HG03558 (cell line): ENCODE results near the gene ADPRHL1.

Experiments
- ATAC-seq: cut with Tn5 transposase; IDR thresholded peaks from one replicate; pipeline ENCODE4 v1.9.1; 2021; ENCODE audit warnings: moderate number of reproducible peaks; ENCODE audit not compliant: unreplicated experiment; ENCODE audit errors: extremely low read depth

ADPRHL1 gene

GRCh38 chr13:113420232-113420631, 33.1 kb downstream of the ADPRHL1 start:
- ATAC-seq = no peak

DNA sequence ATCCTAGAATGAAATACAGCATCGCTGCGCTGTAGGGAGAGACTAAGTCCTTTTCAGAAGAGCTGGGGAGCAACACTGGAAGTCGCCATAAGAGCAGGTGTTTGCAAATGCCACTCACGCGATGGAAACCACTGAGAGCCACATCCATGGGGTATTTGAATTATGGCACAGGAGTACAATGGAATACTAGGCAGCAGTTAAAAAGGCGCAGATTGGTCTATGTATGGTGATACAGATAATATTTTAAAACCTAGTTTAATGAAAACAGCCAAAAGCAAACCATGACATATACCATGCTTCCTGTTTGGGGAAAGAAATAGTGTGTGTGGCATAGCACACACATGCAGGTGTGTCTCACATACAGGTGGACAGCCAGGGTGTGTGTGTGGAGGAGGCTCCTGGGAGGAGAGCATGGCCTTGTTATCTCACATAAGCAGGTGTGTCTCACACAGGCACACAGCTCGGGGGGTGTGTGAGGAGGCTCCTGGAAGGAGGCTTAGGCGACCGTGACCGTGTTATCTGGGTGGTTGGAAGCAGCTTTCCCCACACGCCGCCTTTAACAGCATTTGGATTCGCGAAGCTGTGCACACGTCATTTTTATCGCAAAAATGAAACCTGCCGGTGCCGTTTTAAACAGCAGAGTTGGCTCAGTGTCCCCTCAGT, 33.6 kb downstream of the ADPRHL1 start:
- no peak for ATAC-seq

GRCh38 chr13:113418722-113419049, 34.6 kb downstream of the ADPRHL1 start:
- ATAC-seq = no peak

GRCh38 chr13:113417836-113418721, 35.2 kb downstream of the ADPRHL1 start:
- ATAC-seq = no peak

DNA sequence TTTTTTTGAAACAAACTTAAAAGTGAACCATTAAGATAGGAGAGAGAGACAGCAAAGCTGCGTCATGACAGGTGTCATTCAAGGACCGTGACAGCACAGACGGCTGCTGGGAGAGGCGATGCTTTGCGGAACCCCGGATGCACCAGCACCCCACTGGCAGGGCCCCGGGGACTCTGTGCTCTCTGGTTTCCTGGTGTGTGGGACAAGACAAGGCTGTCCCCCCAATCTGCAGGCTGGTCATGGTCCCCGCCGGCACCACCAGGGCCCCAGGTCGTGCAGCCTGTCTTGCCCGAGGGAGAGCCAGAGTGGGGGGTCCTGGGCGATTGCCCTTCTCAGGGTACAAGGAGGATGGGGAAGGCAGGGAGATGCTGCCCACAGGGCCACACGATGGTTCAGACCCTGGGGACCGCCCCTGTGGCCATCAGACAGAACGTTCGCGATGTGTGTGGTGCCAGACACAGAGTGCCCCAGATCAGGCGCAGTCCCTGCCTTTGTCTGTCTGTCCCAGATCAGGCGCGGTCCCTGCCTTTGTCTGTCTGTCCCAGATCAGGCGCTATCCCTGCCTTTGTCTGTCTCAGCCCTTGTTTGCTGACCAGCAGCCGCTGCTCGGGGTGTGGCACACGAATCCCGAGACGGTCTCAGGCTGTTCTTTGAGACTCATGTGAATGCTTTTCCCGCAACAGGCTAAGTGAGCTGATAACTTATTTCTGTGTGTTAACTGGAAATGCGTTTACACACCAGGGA, 36.1 kb downstream of the ADPRHL1 start:
- ATAC-seq = no peak

DNA sequence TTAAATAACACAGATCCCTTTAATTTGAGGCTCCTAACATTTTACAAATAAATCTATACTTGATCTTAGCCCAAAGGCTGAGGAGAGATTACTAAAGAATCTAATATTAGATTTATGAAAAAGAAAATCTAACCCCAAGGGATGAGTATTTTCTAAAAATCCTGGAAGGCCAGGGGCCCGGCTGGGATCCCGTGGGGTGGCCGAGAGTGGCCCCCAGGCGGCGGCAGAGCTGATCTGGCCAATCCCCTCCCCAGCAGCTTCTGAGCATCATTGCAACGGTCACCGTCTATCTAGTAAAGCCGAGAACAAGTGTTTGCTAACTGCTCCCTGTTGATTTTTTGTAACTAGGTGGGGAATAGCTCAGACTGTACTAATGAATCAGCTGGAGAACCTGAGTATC, 37.5 kb downstream of the ADPRHL1 start:
- no peak for ATAC-seq

DNA sequence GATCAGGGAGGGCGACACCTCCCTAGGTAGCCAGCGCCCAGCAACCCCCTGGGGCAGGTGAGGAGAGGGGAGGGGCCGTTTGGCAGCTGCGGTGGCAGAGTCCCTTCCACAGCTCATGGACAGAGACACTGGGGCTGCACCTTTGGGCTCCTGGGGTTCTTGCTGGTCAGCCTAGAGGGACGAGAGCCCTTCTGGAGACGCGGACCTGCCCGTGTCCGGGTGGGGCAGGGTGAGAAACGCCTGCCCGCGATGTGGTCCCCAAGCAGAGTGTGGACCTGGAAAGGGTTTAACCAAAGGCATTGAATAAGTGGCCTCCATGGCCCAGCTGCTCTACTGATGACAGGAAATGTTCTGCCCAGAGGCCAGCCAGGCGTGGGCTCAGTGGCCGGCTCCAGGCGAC, 38.3 kb downstream of the ADPRHL1 start:
- no peak for ATAC-seq

- ATAC-seq = no peak
These were observed 39.0 kb downstream of the ADPRHL1 start for GRCh38 chr13:113414335-113414734.

DNA sequence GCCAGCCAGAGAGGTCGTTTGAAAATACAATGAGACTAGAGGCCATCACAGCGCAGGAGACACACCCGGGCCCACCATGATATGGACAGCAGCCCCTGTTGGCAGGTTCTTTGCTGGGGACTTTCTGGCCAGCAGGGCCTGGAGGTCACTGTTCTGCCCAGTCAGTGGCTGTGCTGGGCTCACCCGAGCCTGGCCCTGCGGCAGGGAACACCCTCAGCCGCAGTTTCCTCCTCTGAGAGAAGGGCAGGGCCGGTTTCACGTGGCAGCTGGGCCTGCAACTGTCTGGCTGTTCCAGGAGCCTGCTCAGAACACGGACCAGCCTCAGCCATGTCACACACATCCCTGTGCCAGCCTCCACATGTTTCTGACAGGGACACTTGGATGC, 39.4 kb downstream of the ADPRHL1 start:
- no peak for ATAC-seq

GRCh38 chr13:113413178-113413897, 40.0 kb downstream of the ADPRHL1 start:
- ATAC-seq = no peak

- no peak for ATAC-seq
These were observed 40.8 kb downstream of the ADPRHL1 start for GRCh38 chr13:113412440-113412839.

GRCh38 chr13:113411216-113412023, 41.9 kb downstream of the ADPRHL1 start:
- no peak for ATAC-seq

DNA sequence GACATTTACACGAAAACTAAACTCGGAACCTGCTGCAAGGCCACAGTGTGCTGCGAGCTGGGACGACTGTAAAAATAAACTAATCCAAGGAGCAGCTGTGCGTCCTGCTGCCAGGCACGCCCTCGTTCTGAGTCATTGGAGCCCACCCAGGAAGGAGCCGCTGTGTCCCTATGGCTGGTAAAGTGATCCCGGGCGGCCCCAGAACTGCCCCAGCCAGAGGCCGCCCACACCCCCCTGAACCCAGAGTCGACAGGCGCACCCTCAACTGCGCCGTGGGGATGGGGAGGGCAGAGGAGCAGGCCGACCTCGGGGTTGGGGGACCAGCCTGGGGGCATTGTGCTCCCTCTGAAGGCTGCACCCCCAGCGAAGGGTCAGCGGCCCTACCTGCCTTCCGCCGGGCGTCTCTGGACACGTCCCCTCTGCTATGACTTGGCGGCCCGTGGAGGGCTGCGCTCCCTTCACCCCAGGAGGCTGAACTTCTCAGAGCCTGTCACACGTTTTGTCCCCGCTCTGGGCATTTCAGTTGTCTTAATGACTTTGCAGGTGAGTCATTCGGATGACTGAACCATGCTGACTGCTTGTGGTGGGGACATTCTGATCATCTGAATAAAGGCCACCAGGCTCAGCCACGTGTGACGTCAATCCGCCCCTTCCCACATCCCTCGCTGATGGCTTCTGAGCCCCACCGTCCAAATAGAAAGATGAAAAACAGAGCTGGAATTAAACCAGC, 42.7 kb downstream of the ADPRHL1 start:
- ATAC-seq = no peak

- no peak for ATAC-seq
These were observed 44.7 kb downstream of the ADPRHL1 start for GRCh38 chr13:113408562-113408961.

GRCh38 chr13:113407531-113408393, 45.5 kb downstream of the ADPRHL1 start:
- ATAC-seq = no peak

DNA sequence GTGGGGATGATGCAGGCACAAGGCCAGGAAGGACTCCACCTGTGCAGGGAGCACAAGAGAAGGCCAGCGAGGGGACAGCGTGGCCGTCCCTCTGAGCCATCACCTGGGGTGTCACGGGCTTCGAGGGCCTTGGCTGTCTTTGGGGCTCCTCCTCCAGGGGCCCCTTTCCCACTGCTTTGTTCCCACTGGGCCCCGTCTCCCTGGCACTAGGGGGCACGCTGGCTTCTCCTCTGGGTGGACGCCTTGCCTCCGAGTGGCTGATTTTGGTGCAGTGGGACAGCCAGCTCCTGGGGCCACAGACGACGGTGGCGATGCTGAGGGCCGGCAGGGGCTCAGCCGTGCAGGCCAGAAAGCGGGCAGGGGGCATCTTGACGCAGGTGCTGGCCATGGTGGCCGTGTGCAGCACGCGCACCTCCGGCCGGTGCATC, 46.2 kb downstream of the ADPRHL1 start:
- no peak for ATAC-seq

GRCh38 chr13:113406321-113407102, 46.8 kb downstream of the ADPRHL1 start:
- no peak for ATAC-seq
